GM18873 (cell line): ENCODE measurements around the gene DRICH1.
"Not testable (repeated sequence)": the region's sequence is repeated elsewhere in the genome, so short reads cannot be mapped to it uniquely, and the experiment has no call there.

Source experiments
- ATAC-seq: cut with Tn5 transposase; IDR thresholded peaks from one replicate; pipeline ENCODE4 v1.9.1; 2021; ENCODE audit warnings: mild to moderate bottlenecking, moderate library complexity, moderate number of reproducible peaks; ENCODE audit not compliant: unreplicated experiment, low FRiP score

Gene DRICH1

GRCh38 chr22:23632178-23632577 is at the start of gene DRICH1:
TSS of gene DRICH1 (minus strand) at chr22:23632321. CDS start at chr22:23632023, 298 bp downstream.
- ATAC-seq = no peak

GRCh38 chr22:23681026-23681809 is 49.1 kb upstream of the DRICH1 start:
- no peak for ATAC-seq

- ATAC-seq = no peak
These were observed 46.0 kb upstream of the DRICH1 start for GRCh38 chr22:23678133-23678532.

GRCh38 chr22:23677701-23677995 is 45.5 kb upstream of the DRICH1 start:
- ATAC-seq = no peak

GRCh38 chr22:23676841-23677700 is 45.0 kb upstream of the DRICH1 start:
- not testable (repeated sequence) for ATAC-seq

GRCh38 chr22:23675502-23676415 is 43.6 kb upstream of the DRICH1 start:
- ATAC-seq = no peak

GRCh38 chr22:23674886-23675501 is 42.9 kb upstream of the DRICH1 start:
- ATAC-seq = not testable (repeated sequence)

GRCh38 chr22:23673826-23674690 is 41.9 kb upstream of the DRICH1 start:
- ATAC-seq = no peak

- ATAC-seq = no peak
These were observed 41.0 kb upstream of the DRICH1 start for GRCh38 chr22:23673050-23673620.

GRCh38 chr22:23672307-23673049 is 40.4 kb upstream of the DRICH1 start:
- not testable (repeated sequence) for ATAC-seq

GRCh38 chr22:23671387-23671786 is 39.3 kb upstream of the DRICH1 start:
- not testable (repeated sequence) for ATAC-seq

GRCh38 chr22:23670378-23671295 is 38.5 kb upstream of the DRICH1 start:
- no peak for ATAC-seq

GRCh38 chr22:23660381-23660780 is 28.3 kb upstream of the DRICH1 start:
- not testable (repeated sequence) for ATAC-seq

GRCh38 chr22:23657727-23658126 is 25.6 kb upstream of the DRICH1 start:
- no peak for ATAC-seq

GRCh38 chr22:23655891-23656475 is 23.9 kb upstream of the DRICH1 start:
- no peak for ATAC-seq

- ATAC-seq = no peak
These were observed 20.6 kb upstream of the DRICH1 start for GRCh38 chr22:23652711-23653110.

GRCh38 chr22:23652286-23652685 is 20.2 kb upstream of the DRICH1 start:
- ATAC-seq = no peak
